Spinal cord (tissue), 10 donors: ENCODE results near the gene C14orf180. TPM values are rescaled to one million over a fixed set of nuclear protein-coding genes. Genes with fewer than 3 reads are reported as not detected.

Source experiments
- DNase-seq, 6 donors: peaks; one replicate each; pipeline versions ENCODE4 v3.0.0 to v3.0.0-alpha.2; 2013 to 2015; ENCODE audit warnings: low spot score in 6 of 6, low read depth in 4 of 6
- H3K27ac ChIP-seq: one replicate; pipeline ENCODE4 v1.5.1; 2013; ENCODE audit warnings: low read depth, low read length, control low read depth
- H3K27me3 ChIP-seq: one replicate; pipeline ENCODE4 v1.6.1; 2013; ENCODE audit warnings: low read length; ENCODE audit not compliant: control insufficient read depth, insufficient read depth
- H3K36me3 ChIP-seq: one replicate; pipeline ENCODE4 v1.6.1; 2013; ENCODE audit warnings: low read length; ENCODE audit not compliant: control insufficient read depth, insufficient read depth
- H3K4me1 ChIP-seq: one replicate; pipeline ENCODE4 v1.6.1; 2013; ENCODE audit warnings: low read length; ENCODE audit not compliant: control insufficient read depth, insufficient read depth
- H3K4me3 ChIP-seq: one replicate; pipeline ENCODE4 v1.5.1; 2013; ENCODE audit warnings: low read depth, low read length, control low read depth
- H3K9me3 ChIP-seq: one replicate; pipeline ENCODE4 v1.6.1; 2013; ENCODE audit warnings: low read length; ENCODE audit not compliant: control insufficient read depth, insufficient read depth
- WGBS: methylation state at CpG from one replicate; pipeline ENCODE4 v1.1.5; 2013; ENCODE audit warnings: missing lambda C conversion rate; ENCODE audit not compliant: insufficient coverage; 5-methylcytosine and 5-hydroxymethylcytosine counted together
- polyA plus RNA-seq, 2 donors: library from polyadenylated mRNA; unstranded; fragments of 120-200 nt; gene quantifications; one replicate each; pipeline ENCODE4 v1.2.1, GENCODE V29; 2013; ENCODE audit not compliant: insufficient read length in 2 of 2
- total RNA-seq, 2 donors: library from RNA; depleted of rRNA in 1 of 2; stranded (reverse); fragments of 120-200 nt in 1 of 2; fragments of >200 nt in 1 of 2; gene quantifications; one replicate each; pipeline versions ENCODE4 v1.2.3 to v1.2.4, GENCODE V29; 2013 to 2014
- donor health status: healthy.

Gene C14orf180
- total and polyA plus RNA-seq, 4 donors: 0.10 to 6.0 (median 0.24) TPM

- Histone ChIP-seq H3K27me3 (peaks cover 13% of the 10 kb centered on the region), H3K27ac (no peak overlapping the region), H3K4me1 (peaks cover 41% of the 10 kb centered on the region), H3K36me3 (peaks cover 3% of the 10 kb centered on the region), H3K4me3 (no peak overlapping the region), H3K9me3 (no peaks in the 10 kb centered on the region)
- no peak for DNase-seq
- 85% methylated on average over 21 of the region's 23 CpGs for WGBS
Measured at GRCh38 chr14:104561632-104562495, 17.7 kb upstream of the C14orf180 start.

GRCh38 chr14:104562606-104563005, 17.0 kb upstream of the C14orf180 start:
- H3K4me3 ChIP-seq: no peak overlapping the region
- peaks cover 15% of the 10 kb centered on the region for H3K27me3 ChIP-seq
- H3K36me3 ChIP-seq: peaks cover 3% of the 10 kb centered on the region
- WGBS: 90% methylated on average over 4 of the region's 5 CpGs
- no peak for DNase-seq
- no peak overlapping the region for H3K27ac ChIP-seq
- peaks cover 41% of the 10 kb centered on the region for H3K4me1 ChIP-seq
- no peaks in the 10 kb centered on the region for H3K9me3 ChIP-seq

GRCh38 chr14:104563191-104563741, 16.3 kb upstream of the C14orf180 start:
- peaks cover 37% of the 10 kb centered on the region for H3K4me1 ChIP-seq

GRCh38 chr14:104563742-104564615, 15.6 kb upstream of the C14orf180 start:
- H3K27ac ChIP-seq: no peak overlapping the region
- peak in 3 of 6 donors; percentile 49 to 88 (median 82) for DNase-seq
- H3K27me3 ChIP-seq: peaks cover 15% of the 10 kb centered on the region
- 5% methylated on average over 22 of the region's 27 CpGs for WGBS
- H3K4me3 ChIP-seq: no peak overlapping the region
- H3K4me1 ChIP-seq: peaks cover 34% of the 10 kb centered on the region
- no peaks in the 10 kb centered on the region for H3K9me3 ChIP-seq
- peaks cover 3% of the 10 kb centered on the region for H3K36me3 ChIP-seq

More at GRCh38 chr14:104563191-104563741, 16.3 kb upstream of the C14orf180 start:
- 57% methylated on average over 13 of the region's 15 CpGs for WGBS
- Histone ChIP-seq H3K36me3 (peaks cover 3% of the 10 kb centered on the region), H3K27me3 (peaks cover 15% of the 10 kb centered on the region), H3K27ac (no peak overlapping the region), H3K4me3 (no peak overlapping the region), H3K9me3 (no peaks in the 10 kb centered on the region)
- no peak for DNase-seq

- WGBS: 75% methylated on average over 30 of the region's 30 CpGs
- H3K27me3 ChIP-seq: peaks cover 15% of the 10 kb centered on the region
Measured at GRCh38 chr14:104564744-104565679, 14.6 kb upstream of the C14orf180 start.

GRCh38 chr14:104567141-104567956, 12.2 kb upstream of the C14orf180 start:
- Histone ChIP-seq H3K27me3 (peaks cover 15% of the 10 kb centered on the region), H3K4me1 (peaks cover 41% of the 10 kb centered on the region), H3K36me3 (peaks cover 3% of the 10 kb centered on the region), H3K4me3 (no peak overlapping the region), H3K27ac (no peak overlapping the region), H3K9me3 (no peaks in the 10 kb centered on the region)
- DNase-seq: no peak
- WGBS: 80% methylated on average over 22 of the region's 27 CpGs

More at GRCh38 chr14:104564744-104565679, 14.6 kb upstream of the C14orf180 start:
- Histone ChIP-seq H3K36me3 (peaks cover 3% of the 10 kb centered on the region), H3K9me3 (no peaks in the 10 kb centered on the region), H3K4me1 (peaks cover 32% of the 10 kb centered on the region), H3K27ac (no peak overlapping the region), H3K4me3 (no peak overlapping the region)
- no peak for DNase-seq

GRCh38 chr14:104567957-104568225, 11.7 kb upstream of the C14orf180 start:
- no peaks in the 10 kb centered on the region for H3K9me3 ChIP-seq
- H3K4me3 ChIP-seq: no peak overlapping the region
- H3K27me3 ChIP-seq: peaks cover 15% of the 10 kb centered on the region
- DNase-seq: no peak
- WGBS: 69% methylated on average over 9 of the region's 9 CpGs
- peaks cover 41% of the 10 kb centered on the region for H3K4me1 ChIP-seq
- peaks cover 3% of the 10 kb centered on the region for H3K36me3 ChIP-seq
- H3K27ac ChIP-seq: no peak overlapping the region

- 84% methylated on average over 11 of the region's 11 CpGs for WGBS
- H3K4me3 ChIP-seq: no peak overlapping the region
- DNase-seq: no peak
- peaks cover 2% of the 10 kb centered on the region for H3K36me3 ChIP-seq
- H3K27me3 ChIP-seq: peaks cover 15% of the 10 kb centered on the region
- peaks cover 37% of the 10 kb centered on the region for H3K4me1 ChIP-seq
- no peak overlapping the region for H3K27ac ChIP-seq
- H3K9me3 ChIP-seq: no peaks in the 10 kb centered on the region
Measured at GRCh38 chr14:104568620-104569019, 10.9 kb upstream of the C14orf180 start.
